Smooth muscle cell (in vitro differentiated cells): ENCODE measurements around the gene DAB1. TPM values are rescaled to one million over a fixed set of nuclear protein-coding genes. Genes with fewer than 3 reads are reported as not detected.

ENCODE experiments used
- DNase-seq: peaks from one replicate; lab custom pipeline; 2025; ENCODE audit not compliant: unreplicated experiment; lab: John Stamatoyannopoulos, UW
- H2AFZ ChIP-seq: fragments of 200-600 bp; sonication (generic); 2 replicates; pipeline ENCODE4 v1.6.0; 2016; ENCODE audit warnings: antibody characterized with exemption, low read depth, mild to moderate bottlenecking
- H3F3A ChIP-seq: fragments of 200-600 bp; sonication (generic); 2 replicates; pipeline ENCODE4 v1.6.0; 2017; ENCODE audit warnings: antibody characterized with exemption, low read depth
- H3K27ac ChIP-seq: fragments of 200-600 bp; sonication (generic); 2 replicates; pipeline ENCODE4 v1.5.1; 2016; ENCODE audit warnings: low read depth, mild to moderate bottlenecking
- H3K27me3 ChIP-seq: fragments of 200-600 bp; sonication (generic); 2 replicates; pipeline ENCODE4 v1.6.1; 2016; ENCODE audit warnings: low read depth, mild to moderate bottlenecking
- H3K36me3 ChIP-seq: fragments of 200-600 bp; sonication (generic); 2 replicates; pipeline ENCODE4 v1.5.1; 2016; ENCODE audit warnings: low read depth
- H3K4me1 ChIP-seq: fragments of 200-600 bp; sonication (generic); 2 replicates; pipeline ENCODE4 v1.5.1; 2016; ENCODE audit warnings: low read depth
- H3K4me2 ChIP-seq: fragments of 200-600 bp; sonication (generic); 2 replicates; pipeline ENCODE4 v1.6.0; 2016; ENCODE audit warnings: mild to moderate bottlenecking
- H3K4me3 ChIP-seq: fragments of 200-600 bp; sonication (generic); 2 replicates; pipeline ENCODE4 v1.5.1; 2016; ENCODE audit warnings: mild to moderate bottlenecking
- H3K79me2 ChIP-seq: fragments of 200-600 bp; sonication (generic); 2 replicates; pipeline ENCODE4 v1.6.0; 2016; ENCODE audit warnings: low read depth, mild to moderate bottlenecking
- H3K9ac ChIP-seq: fragments of 200-600 bp; sonication (generic); 2 replicates; pipeline ENCODE4 v1.6.0; 2016; ENCODE audit warnings: low read depth
- H3K9me3 ChIP-seq: fragments of 200-600 bp; sonication (generic); replicated peaks from 2 replicates; pipeline ENCODE4 v1.5.1; 2016; ENCODE audit warnings: low read depth
- H4K20me1 ChIP-seq: fragments of 200-600 bp; sonication (generic); 2 replicates; pipeline ENCODE4 v1.6.0; 2016; ENCODE audit warnings: low read depth
- WGBS: methylation state at CpG from one replicate; pipeline ENCODE4 v1.1.7; 2016; ENCODE audit warnings: low lambda C conversion rate; 5-methylcytosine and 5-hydroxymethylcytosine counted together
- polyA plus RNA-seq: library from polyadenylated mRNA; unstranded; fragments of >200 nt; fragmentation: Nextera tagmentation; extraction: Ambion mirVana; gene quantifications from 2 replicates; pipeline ENCODE4 v1.2.1, GENCODE V29; 2016
- total RNA-seq: library from RNA; depleted of rRNA; stranded (reverse); fragments of >200 nt; gene quantifications from 2 replicates; pipeline ENCODE4 v1.2.3, GENCODE V29; 2014
- TF ChIP-seq, protein P1 (sequence below): fragments of 200-600 bp; sonication (generic); IDR thresholded peaks from 2 replicates; pipeline ENCODE4 v1.5.1; 2017; ENCODE audit warnings: borderline replicate concordance, mild to moderate bottlenecking, antibody characterized with exemption; ENCODE audit not compliant: insufficient read depth, poor library complexity, severe bottlenecking

Gene DAB1
- total and polyA plus RNA-seq, 2 experiments from 2014 or later, result 0.22 to 0.30 TPM

GRCh38 chr1:56992318-56993125 lies 431.3 kb downstream of the DAB1 start:
- WGBS, result 90% methylated on average over 15 of the region's 15 CpGs
- Histone ChIP-seq H3K4me1 (no peaks in the 10 kb centered on the region), H3K79me2 (no peaks in the 10 kb centered on the region), H4K20me1 (no peaks in the 10 kb centered on the region), H3K27me3 (peaks cover 14% of the 10 kb centered on the region), H2AFZ (no peak overlapping the region), H3K4me3 (no peak overlapping the region), H3K9me3 (no peaks in the 10 kb centered on the region), H3K4me2 (no peak overlapping the region), H3K36me3 (no peaks in the 10 kb centered on the region), H3K27ac (no peak overlapping the region), H3K9ac (no peak overlapping the region), H3F3A (no peaks in the 10 kb centered on the region)
- TF ChIP-seq, protein P1, sequence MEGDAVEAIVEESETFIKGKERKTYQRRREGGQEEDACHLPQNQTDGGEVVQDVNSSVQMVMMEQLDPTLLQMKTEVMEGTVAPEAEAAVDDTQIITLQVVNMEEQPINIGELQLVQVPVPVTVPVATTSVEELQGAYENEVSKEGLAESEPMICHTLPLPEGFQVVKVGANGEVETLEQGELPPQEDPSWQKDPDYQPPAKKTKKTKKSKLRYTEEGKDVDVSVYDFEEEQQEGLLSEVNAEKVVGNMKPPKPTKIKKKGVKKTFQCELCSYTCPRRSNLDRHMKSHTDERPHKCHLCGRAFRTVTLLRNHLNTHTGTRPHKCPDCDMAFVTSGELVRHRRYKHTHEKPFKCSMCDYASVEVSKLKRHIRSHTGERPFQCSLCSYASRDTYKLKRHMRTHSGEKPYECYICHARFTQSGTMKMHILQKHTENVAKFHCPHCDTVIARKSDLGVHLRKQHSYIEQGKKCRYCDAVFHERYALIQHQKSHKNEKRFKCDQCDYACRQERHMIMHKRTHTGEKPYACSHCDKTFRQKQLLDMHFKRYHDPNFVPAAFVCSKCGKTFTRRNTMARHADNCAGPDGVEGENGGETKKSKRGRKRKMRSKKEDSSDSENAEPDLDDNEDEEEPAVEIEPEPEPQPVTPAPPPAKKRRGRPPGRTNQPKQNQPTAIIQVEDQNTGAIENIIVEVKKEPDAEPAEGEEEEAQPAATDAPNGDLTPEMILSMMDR, result no peak
- no peak for DNase-seq

DNA sequence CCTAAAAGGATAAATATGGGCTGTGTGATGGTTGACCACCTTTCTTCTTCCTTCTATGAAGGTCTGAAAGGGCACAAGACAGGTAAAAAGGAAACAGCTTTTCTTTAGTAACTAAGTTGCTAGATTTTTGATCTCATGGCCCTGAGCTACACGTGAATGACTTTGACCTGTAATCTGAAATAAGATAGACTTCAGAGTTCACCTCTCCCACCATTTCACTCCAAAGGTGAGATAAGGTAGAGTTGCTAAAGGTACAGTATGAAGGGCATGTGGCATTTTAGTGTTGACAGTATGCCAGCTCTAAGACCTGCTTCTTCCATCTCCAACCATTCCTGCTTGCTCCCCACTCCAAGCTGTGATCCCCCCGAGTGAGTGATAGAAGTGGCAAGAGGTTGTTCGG lies 432.3 kb downstream of the DAB1 start:
- no peaks in the 10 kb centered on the region for H3K9me3 ChIP-seq
- no peak overlapping the region for H2AFZ ChIP-seq
- peaks cover 14% of the 10 kb centered on the region for H3K27me3 ChIP-seq
- H3K27ac ChIP-seq, result no peak overlapping the region
- H3K4me2 ChIP-seq, result no peak overlapping the region
- H3K36me3 ChIP-seq, result no peaks in the 10 kb centered on the region
- no peaks in the 10 kb centered on the region for H3F3A ChIP-seq
- H3K79me2 ChIP-seq, result no peaks in the 10 kb centered on the region
- no peak overlapping the region for H3K4me3 ChIP-seq
- no peak overlapping the region for H3K9ac ChIP-seq
- TF ChIP-seq, protein P1, result no peak
- no peaks in the 10 kb centered on the region for H4K20me1 ChIP-seq
- no peaks in the 10 kb centered on the region for H3K4me1 ChIP-seq
- 94% methylated on average over 3 of the region's 3 CpGs for WGBS
- DNase-seq, result no peak

DNA sequence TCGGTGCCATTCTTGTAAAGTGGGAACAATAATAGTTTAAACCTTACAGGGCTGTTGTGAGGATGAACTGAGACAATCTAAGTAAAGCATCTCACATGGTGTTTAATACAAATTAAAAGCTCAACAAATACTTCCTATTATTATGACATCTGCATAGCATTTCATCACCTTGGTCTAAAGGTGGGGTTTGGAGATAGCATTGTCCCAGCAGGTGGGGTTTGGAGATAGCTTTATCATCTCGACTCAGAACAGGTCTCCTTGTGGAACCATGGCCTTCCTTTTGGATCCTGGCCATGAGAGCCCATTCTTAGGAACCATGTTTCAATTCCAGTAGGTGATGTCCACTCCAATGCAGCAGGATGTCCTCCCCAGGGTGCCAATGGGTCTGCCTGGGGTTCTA lies 437.5 kb downstream of the DAB1 start:
- Histone ChIP-seq H3K4me1 (no peaks in the 10 kb centered on the region), H2AFZ (no peak overlapping the region), H3K4me2 (no peak overlapping the region), H3K9ac (no peak overlapping the region), H3K27ac (no peak overlapping the region), H3K79me2 (no peaks in the 10 kb centered on the region), H3K9me3 (no peaks in the 10 kb centered on the region), H3F3A (no peaks in the 10 kb centered on the region), H3K36me3 (no peaks in the 10 kb centered on the region), H3K27me3 (peaks cover 22% of the 10 kb centered on the region), H4K20me1 (no peaks in the 10 kb centered on the region), H3K4me3 (no peak overlapping the region)
- TF ChIP-seq, protein P1, result no peak
- 90% methylated on average over 2 of the region's 2 CpGs for WGBS
- DNase-seq, result no peak

GRCh38 chr1:56985857-56986256 lies 438.0 kb downstream of the DAB1 start:
- no peaks in the 10 kb centered on the region for H3K9me3 ChIP-seq
- no peak for DNase-seq
- WGBS, result 90% methylated on average over 2 of the region's 2 CpGs
- no peak overlapping the region for H3K9ac ChIP-seq
- no peak overlapping the region for H3K27ac ChIP-seq
- TF ChIP-seq, protein P1, result no peak
- no peaks in the 10 kb centered on the region for H4K20me1 ChIP-seq
- H3K79me2 ChIP-seq, result no peaks in the 10 kb centered on the region
- no peaks in the 10 kb centered on the region for H3K36me3 ChIP-seq
- no peaks in the 10 kb centered on the region for H3K4me1 ChIP-seq
- no peak overlapping the region for H3K4me3 ChIP-seq
- H3K4me2 ChIP-seq, result no peak overlapping the region
- no peak overlapping the region for H2AFZ ChIP-seq
- peaks cover 17% of the 10 kb centered on the region for H3K27me3 ChIP-seq
- H3F3A ChIP-seq, result no peaks in the 10 kb centered on the region
